ENCODE data around the gene COL18A1. TPM values are rescaled to one million over a fixed set of nuclear protein-coding genes. Genes with fewer than 3 reads are reported as not detected.

Gene COL18A1
- total and polyA plus RNA-seq, 2 of the 8 experiments (the other 6 are each of a cell fraction or from before 2014, with no cell fraction given), result 145 to 201 TPM

DNA sequence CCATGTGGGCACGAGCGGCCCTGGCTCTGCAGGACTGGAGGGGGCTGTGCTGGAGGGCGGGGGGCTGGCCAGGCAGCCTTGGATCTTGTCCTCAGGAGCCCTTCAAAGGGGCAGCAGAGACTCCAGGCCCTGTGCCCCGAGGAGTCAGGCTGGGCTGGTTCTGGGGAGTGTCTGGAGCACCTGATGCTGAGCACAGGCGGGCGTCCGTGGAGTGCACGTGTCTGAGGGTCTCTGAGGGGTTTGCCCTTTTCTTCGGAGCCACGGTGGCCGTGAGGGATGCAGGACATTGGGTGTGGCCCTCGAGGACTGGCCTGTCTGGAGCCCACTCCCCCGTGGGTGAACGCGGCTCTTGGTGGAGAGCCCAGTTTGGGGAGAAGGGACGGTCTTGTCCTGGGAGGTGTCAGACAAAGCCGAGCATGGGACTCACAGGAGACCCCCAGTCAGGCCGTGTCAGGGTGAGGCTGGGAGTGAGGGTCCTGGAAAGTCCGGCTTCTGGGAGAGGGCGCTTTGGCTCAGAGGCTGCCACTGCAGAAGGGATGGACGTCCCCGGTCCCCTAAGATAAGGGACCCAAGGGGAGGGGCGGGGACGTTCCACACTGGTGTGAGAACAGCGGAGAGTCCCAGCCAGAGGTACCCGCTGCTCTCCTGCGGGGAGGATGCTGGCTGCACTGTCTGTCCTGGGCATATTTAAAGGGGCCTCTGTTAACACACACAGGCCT is 60.8 kb downstream of the COL18A1 start:
- Histone ChIP-seq H2BK20ac (ENCODE audit: low read length) (no peak overlapping the region), H3K27ac (ENCODE audit: low read depth, low read length) (peak overlapping the region; percentile 19; the same call in 1 of the 2 replicates), H3K4me3 (ENCODE audit: extremely low read depth in 1 of 4, insufficient read depth in 2 of 4, low read depth in 3 of 4, low read length in 4 of 4) (no peak overlapping the region), H3K9me3 (ENCODE audit: insufficient read depth in 2 of 2, low read depth in 1 of 2, low read length in 1 of 2) (no peaks in the 10 kb centered on the region; a peak in 1 of 4 replicates), H3K79me1 (ENCODE audit: low read depth, low read length) (peaks cover 7% of the 10 kb centered on the region), H2AFZ (ENCODE audit: low read length) (no peak overlapping the region), H3K23ac (ENCODE audit: insufficient read length) (no peak overlapping the region), H3K79me2 (ENCODE audit: control insufficient read depth in 1 of 2, insufficient read depth in 2 of 2, low read length in 2 of 2) (peaks cover 0 to 81% of the 10 kb centered on the region in 2 experiments; a peak in 2 of 4 replicates), H3K18ac (ENCODE audit: extremely low read depth, low read length) (no peak overlapping the region), H2AK5ac (ENCODE audit: low read depth, low read length) (no peak overlapping the region), H3K4ac (replicated peaks; ENCODE audit: insufficient read length, low read depth, low read length) (no peak overlapping the region), H2BK15ac (ENCODE audit: low read length) (no peak overlapping the region), H3K14ac (ENCODE audit: insufficient read length) (no peak overlapping the region), H3K27me3 (replicated peaks in 1 of 4; ENCODE audit: control insufficient read depth in 3 of 4, extremely low read depth in 1 of 4, insufficient read depth in 3 of 4, low read length in 3 of 4) (no peaks in the 10 kb centered on the region), H3K36me3 (ENCODE audit: control insufficient read depth in 2 of 4, insufficient read depth in 4 of 4, low read length in 3 of 4) (peaks cover 0 to 17% (median 2%) of the 10 kb centered on the region in 4 experiments; a peak in 6 of 8 replicates), H4K8ac (ENCODE audit: extremely low read depth, insufficient read depth, low read length) (no peak overlapping the region), H3K4me2 (ENCODE audit: insufficient read depth in 1 of 2, low read depth in 2 of 2, low read length in 2 of 2) (no peak overlapping the region), H4K91ac (replicated peaks; ENCODE audit: insufficient read length, low read length) (no peak overlapping the region), H4K5ac (ENCODE audit: insufficient read length, low read depth, low read length) (no peak overlapping the region), H4K20me1 (replicated peaks in 1 of 2; ENCODE audit: control insufficient read depth in 1 of 2, insufficient read depth in 2 of 2, low read length in 2 of 2) (peaks cover 12 to 23% of the 10 kb centered on the region in 2 experiments), H3K4me1 (replicated peaks in 1 of 4; ENCODE audit: control insufficient read depth in 3 of 4, insufficient read depth in 4 of 4, low read length in 3 of 4) (no peaks in the 10 kb centered on the region), H3K23me2 (ENCODE audit: low read depth, low read length) (no peaks in the 10 kb centered on the region), H3K56ac (replicated peaks; ENCODE audit: insufficient read length, low read depth, low read length) (no peak overlapping the region), H3K9ac (replicated peaks in 1 of 4; ENCODE audit: extremely low read depth in 1 of 4, low read depth in 3 of 4, low read length in 3 of 4) (no peak overlapping the region), H2BK5ac (ENCODE audit: low read depth, low read length) (no peak overlapping the region), H2BK120ac (replicated peaks; ENCODE audit: low read depth, low read length) (no peak overlapping the region), H2BK12ac (ENCODE audit: low read depth, low read length) (no peak overlapping the region)
- DNase-seq (ENCODE audit: low read depth in 1 of 2, low spot score in 2 of 2) (no peak), FAIRE-seq (no peak)
- ChIA-PET POLR2A (ENCODE audit: partially characterized antibody) (interaction anchor here (0.6 to 1.7 kb wide), 2 partner anchors 26 to 30 kb away, joined by 3 to 4 read pairs; no protein-coding TSS in a partner anchor), CTCF (ENCODE audit: partially characterized antibody) (interaction anchor here (0.9 to 1.3 kb wide), 4 partner anchors 10 to 57 kb away, joined by 3 to 4 read pairs (median 3); no protein-coding TSS in a partner anchor)
- WGBS, 2 experiments (ENCODE audit: extremely low coverage in 1 of 2, insufficient coverage in 1 of 2, insufficient read length in 1 of 2, insufficient replicate concordance in 2 of 2, low coverage in 1 of 2, low lambda C conversion rate in 2 of 2, missing lambda C conversion rate in 1 of 2), result 86% methylated on average over 20 of the region's 27 CpGs; no CpG with 5 or more reads in 1 of the 2 experiments
- TF ChIP-seq, protein P1, sequence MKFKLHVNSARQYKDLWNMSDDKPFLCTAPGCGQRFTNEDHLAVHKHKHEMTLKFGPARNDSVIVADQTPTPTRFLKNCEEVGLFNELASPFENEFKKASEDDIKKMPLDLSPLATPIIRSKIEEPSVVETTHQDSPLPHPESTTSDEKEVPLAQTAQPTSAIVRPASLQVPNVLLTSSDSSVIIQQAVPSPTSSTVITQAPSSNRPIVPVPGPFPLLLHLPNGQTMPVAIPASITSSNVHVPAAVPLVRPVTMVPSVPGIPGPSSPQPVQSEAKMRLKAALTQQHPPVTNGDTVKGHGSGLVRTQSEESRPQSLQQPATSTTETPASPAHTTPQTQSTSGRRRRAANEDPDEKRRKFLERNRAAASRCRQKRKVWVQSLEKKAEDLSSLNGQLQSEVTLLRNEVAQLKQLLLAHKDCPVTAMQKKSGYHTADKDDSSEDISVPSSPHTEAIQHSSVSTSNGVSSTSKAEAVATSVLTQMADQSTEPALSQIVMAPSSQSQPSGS (IDR thresholded peaks at IDR 0.05; ENCODE audit: low read length), result no peak
- TF ChIP-seq SRF (IDR thresholded peaks at IDR 0.05; ENCODE audit: low read depth, low read length) (no peak), KDM5A (IDR thresholded peaks at IDR 0.05; ENCODE audit: low read length) (no peak), GABPA (IDR thresholded peaks at IDR 0.05; ENCODE audit: borderline replicate concordance, insufficient read depth, low read length) (no peak), JUND (IDR thresholded peaks at IDR 0.05; ENCODE audit: low read length) (no peak), EGR1 (IDR thresholded peaks at IDR 0.05; ENCODE audit: borderline replicate concordance, low read depth, low read length) (no peak), SIN3A (conservative IDR thresholded peaks at IDR 0.05 in 1 of 2, IDR thresholded peaks at IDR 0.05 in 1 of 2; ENCODE audit: low read depth in 1 of 2, low read length in 2 of 2) (no peak), RNF2 (IDR thresholded peaks at IDR 0.05; ENCODE audit: borderline replicate concordance, low read depth, low read length, missing control alignments, poor library complexity, severe bottlenecking) (no peak)
- TF ChIP-seq, protein P2, sequence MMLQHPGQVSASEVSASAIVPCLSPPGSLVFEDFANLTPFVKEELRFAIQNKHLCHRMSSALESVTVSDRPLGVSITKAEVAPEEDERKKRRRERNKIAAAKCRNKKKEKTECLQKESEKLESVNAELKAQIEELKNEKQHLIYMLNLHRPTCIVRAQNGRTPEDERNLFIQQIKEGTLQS (IDR thresholded peaks at IDR 0.05; ENCODE audit: insufficient read depth, low read depth, low read length), result no peak

All from H1 (cell line).